DMS53 treated with DMSO at 0.1 percent for 48 hours (cell line): ENCODE results near the gene C14orf132.
A peak's percentile ranks its signal among the peaks of the same experiment; 100 is the strongest.
"Not testable (repeated sequence)": the region's sequence is repeated elsewhere in the genome, so short reads cannot be mapped to it uniquely, and the experiment has no call there.

Experiments
- DNase-seq: peaks from one replicate; lab custom pipeline; 2025; ENCODE audit not compliant: unreplicated experiment; lab: John Stamatoyannopoulos, UW

C14orf132 gene

GRCh38 chr14:96038920-96039632 is at the start of gene C14orf132:
TSS of gene C14orf132 (plus strand) at chr14:96039362. CDS start at chr14:96039501, 139 bp downstream.
- peak; percentile 34 for DNase-seq

GRCh38 chr14:95993768-95994592 is 45.2 kb upstream of the C14orf132 start:
- DNase-seq = peak; percentile 53

- DNase-seq = no peak
These were observed 44.6 kb upstream of the C14orf132 start for GRCh38 chr14:95994593-95994928.

- peak; percentile 16 for DNase-seq
These were observed 40.5 kb upstream of the C14orf132 start for GRCh38 chr14:95998656-95999055.

GRCh38 chr14:96001866-96002497 is 37.2 kb upstream of the C14orf132 start:
- no peak for DNase-seq

- no peak for DNase-seq
These were observed 36.7 kb upstream of the C14orf132 start for GRCh38 chr14:96002498-96002884.

- DNase-seq = no peak
These were observed 28.0 kb upstream of the C14orf132 start for GRCh38 chr14:96011131-96011530.

- no peak for DNase-seq
These were observed 27.6 kb upstream of the C14orf132 start for GRCh38 chr14:96011607-96012006.

GRCh38 chr14:96012757-96013156 is 26.4 kb upstream of the C14orf132 start:
- not testable (repeated sequence) for DNase-seq

- DNase-seq = no peak
These were observed 25.0 kb upstream of the C14orf132 start for GRCh38 chr14:96014176-96014575.

GRCh38 chr14:96016501-96017160 is 22.5 kb upstream of the C14orf132 start:
- DNase-seq = peak; percentile 4

GRCh38 chr14:96017882-96018281 is 21.3 kb upstream of the C14orf132 start:
- no peak for DNase-seq

GRCh38 chr14:96027431-96028355 is 11.5 kb upstream of the C14orf132 start:
- DNase-seq = no peak

- no peak for DNase-seq
These were observed 10.0 kb upstream of the C14orf132 start for GRCh38 chr14:96029089-96029645.

- DNase-seq = no peak
These were observed 8.9 kb upstream of the C14orf132 start for GRCh38 chr14:96030108-96030760.

GRCh38 chr14:96031691-96032090 is 7.5 kb upstream of the C14orf132 start:
- no peak for DNase-seq

- DNase-seq = no peak
These were observed 3.7 kb upstream of the C14orf132 start for GRCh38 chr14:96035456-96035855.

- DNase-seq = no peak
These were observed 1.1 kb upstream of the C14orf132 start for GRCh38 chr14:96037891-96038557.

- peak; percentile 33 for DNase-seq
These were observed 623 bp upstream of the C14orf132 start for GRCh38 chr14:96038558-96038919.
